IPS DF 6.9 (cell line): ENCODE measurements around the gene ESRRG.

ENCODE experiments used
- DNase-seq: peaks from one replicate; pipeline ENCODE4 v3.0.0-alpha.2; 2013; ENCODE audit warnings: low read depth, low spot score
- H3K27ac ChIP-seq: one replicate; pipeline ENCODE4 v1.5.1; 2013; ENCODE audit warnings: low read length, control low read depth
- H3K27me3 ChIP-seq: 2 replicates; pipeline ENCODE4 v1.6.1; 2013; ENCODE audit warnings: mild to moderate bottlenecking, low read length; ENCODE audit not compliant: control insufficient read depth, insufficient read depth
- H3K36me3 ChIP-seq: 2 replicates; pipeline ENCODE4 v1.6.1; 2013; ENCODE audit warnings: low read length; ENCODE audit not compliant: control insufficient read depth, insufficient read depth
- H3K4me1 ChIP-seq: 2 replicates; pipeline ENCODE4 v1.6.1; 2013; ENCODE audit warnings: low read length; ENCODE audit not compliant: control insufficient read depth, insufficient read depth
- H3K4me3 ChIP-seq: 2 replicates; pipeline ENCODE4 v1.5.1; 2013; ENCODE audit warnings: mild to moderate bottlenecking, low read length
- H3K9me3 ChIP-seq: 2 replicates; pipeline ENCODE4 v1.6.1; 2013; ENCODE audit warnings: low read length, inconsistent platforms; ENCODE audit not compliant: control insufficient read depth, insufficient read depth
- WGBS: extraction: QIAGEN DNeasy Blood & Tissue Kit; methylation state at CpG from one replicate; pipeline ENCODE4 v1.1.7; 2013; ENCODE audit warnings: mixed read lengths, missing lambda C conversion rate; ENCODE audit not compliant: insufficient read length, insufficient coverage; 5-methylcytosine and 5-hydroxymethylcytosine counted together

Gene ESRRG

DNA sequence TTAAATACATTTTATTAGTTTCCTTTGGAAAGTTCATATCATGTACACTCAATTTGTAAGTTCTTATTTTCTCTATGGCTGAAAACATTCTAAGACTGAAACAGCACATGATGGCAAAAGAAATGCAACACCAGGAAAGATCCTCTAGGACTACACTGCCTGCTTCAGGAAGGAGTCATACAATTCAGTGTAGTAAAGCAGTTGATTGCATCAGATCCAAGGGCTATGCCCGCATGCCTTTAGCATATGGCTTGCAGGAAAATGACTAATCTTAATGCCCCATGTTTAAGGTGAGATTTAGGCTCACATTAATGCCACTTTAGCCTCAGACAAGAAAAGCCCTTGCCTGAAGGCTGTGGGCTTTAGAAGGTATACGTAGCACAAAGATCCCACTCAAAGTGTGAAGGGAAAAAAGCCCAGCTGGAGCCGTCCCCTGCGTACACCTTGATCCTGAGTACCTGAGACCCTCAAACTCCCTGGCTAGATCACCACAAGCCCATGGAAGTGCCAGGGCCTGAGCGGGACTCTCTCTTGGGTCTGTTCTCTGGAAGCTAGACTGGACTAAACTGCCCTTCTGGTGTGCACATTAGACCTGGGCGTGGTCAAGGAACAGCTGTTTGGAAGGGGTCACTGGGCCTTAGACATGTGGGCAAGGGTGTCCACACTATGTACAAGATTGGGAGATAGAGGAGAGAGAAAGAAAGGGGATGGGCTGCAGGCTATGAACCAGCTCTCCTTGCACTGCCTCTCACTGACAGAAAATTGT is 52.9 kb downstream of the ESRRG start:
- H3K4me1 ChIP-seq: no peaks in the 10 kb centered on the region
- no peaks in the 10 kb centered on the region for H3K27me3 ChIP-seq
- WGBS: no CpG with 5 or more reads among the region's 6 CpGs
- no peak overlapping the region for H3K27ac ChIP-seq
- no peaks in the 10 kb centered on the region for H3K36me3 ChIP-seq
- DNase-seq: no peak
- no peaks in the 10 kb centered on the region for H3K9me3 ChIP-seq
- no peak overlapping the region for H3K4me3 ChIP-seq

DNA sequence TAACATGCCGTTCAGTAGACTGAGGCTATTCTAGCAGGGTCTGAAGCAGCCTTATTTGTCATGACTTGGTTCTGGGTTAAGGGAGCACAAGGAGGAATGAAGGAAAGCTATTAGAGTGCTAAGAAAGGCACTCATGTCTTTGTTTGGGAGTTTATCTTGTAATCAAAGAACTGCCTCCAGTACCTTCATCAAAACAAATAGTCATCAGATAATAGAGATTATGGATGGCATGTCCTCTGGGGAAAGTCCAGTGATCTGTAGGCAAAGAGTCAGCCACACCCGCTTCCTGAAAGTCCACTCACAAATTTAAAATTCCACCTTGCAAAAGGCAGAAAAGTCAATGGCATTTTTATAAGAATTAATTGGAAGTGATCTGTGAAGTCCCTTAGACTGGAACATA is 56.8 kb downstream of the ESRRG start:
- no peaks in the 10 kb centered on the region for H3K4me1 ChIP-seq
- H3K4me3 ChIP-seq: no peak overlapping the region
- H3K9me3 ChIP-seq: no peaks in the 10 kb centered on the region
- no peak for DNase-seq
- no CpG with 5 or more reads among the region's 2 CpGs for WGBS
- no peaks in the 10 kb centered on the region for H3K27me3 ChIP-seq
- no peak overlapping the region for H3K27ac ChIP-seq
- H3K36me3 ChIP-seq: no peaks in the 10 kb centered on the region

DNA sequence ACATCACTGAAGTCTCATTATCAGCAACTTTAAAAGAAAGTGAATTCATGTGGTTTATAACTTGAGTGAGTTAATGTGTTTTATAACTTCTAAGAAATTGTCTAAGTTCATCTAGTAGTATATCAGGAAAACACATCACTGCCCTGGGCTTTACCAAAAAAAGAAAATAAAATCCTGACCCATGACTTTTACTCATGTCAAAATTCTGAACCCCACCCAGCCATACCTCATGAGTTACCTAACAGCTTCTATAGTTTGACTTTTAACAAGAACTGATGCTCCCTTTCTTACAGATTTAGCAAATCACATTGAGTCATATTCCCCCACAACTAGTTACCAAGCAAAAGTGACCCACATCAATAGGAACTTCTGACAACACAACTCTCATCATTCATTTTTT is 57.4 kb downstream of the ESRRG start:
- H3K36me3 ChIP-seq: no peaks in the 10 kb centered on the region
- no peaks in the 10 kb centered on the region for H3K9me3 ChIP-seq
- no peak overlapping the region for H3K4me3 ChIP-seq
- H3K27ac ChIP-seq: no peak overlapping the region
- DNase-seq: no peak
- H3K4me1 ChIP-seq: no peaks in the 10 kb centered on the region
- H3K27me3 ChIP-seq: no peaks in the 10 kb centered on the region

DNA sequence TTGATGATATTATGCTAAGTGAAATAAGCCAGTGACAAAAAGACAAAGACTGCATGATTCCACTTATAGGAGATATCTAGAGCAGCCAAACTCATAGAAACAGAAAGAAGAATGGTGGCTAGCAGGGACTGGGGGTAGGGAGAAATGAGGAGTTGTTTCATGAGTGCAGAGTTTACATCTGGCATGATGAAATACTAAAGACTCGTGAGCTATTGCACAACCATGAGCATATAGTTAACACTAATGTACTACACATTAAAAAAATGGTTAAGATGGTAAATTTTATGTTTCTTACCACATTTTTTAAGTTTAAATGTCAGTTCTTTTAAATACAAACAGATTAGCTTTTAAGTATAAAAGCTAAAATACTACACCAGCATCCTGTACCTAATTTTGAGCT is 57.8 kb downstream of the ESRRG start:
- H3K27me3 ChIP-seq: no peaks in the 10 kb centered on the region
- no peak overlapping the region for H3K4me3 ChIP-seq
- no peaks in the 10 kb centered on the region for H3K36me3 ChIP-seq
- no peak for DNase-seq
- no peak overlapping the region for H3K27ac ChIP-seq
- no CpG with 5 or more reads among the region's 1 CpG for WGBS
- H3K4me1 ChIP-seq: no peaks in the 10 kb centered on the region
- no peaks in the 10 kb centered on the region for H3K9me3 ChIP-seq

DNA sequence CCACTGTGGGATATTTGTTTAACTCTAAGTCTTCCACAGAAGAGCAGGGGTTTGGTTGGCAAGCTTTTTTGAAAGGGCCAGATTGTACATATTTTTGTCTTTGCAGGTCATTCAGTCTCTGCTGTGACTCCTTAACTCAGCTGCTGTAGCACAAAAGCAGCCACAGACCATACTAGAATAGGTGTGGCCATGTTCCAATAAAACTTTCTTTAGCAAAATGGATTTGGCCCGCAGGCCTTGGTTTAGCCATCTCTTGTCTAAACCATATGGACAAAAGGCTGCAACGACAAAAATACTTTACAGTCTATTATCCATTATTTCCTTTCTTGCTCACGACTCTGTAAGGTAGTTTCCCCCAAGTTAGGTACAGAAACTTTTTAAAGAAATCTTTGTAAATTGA is 60.5 kb downstream of the ESRRG start:
- Histone ChIP-seq H3K36me3 (no peaks in the 10 kb centered on the region), H3K4me1 (no peaks in the 10 kb centered on the region), H3K27ac (no peak overlapping the region), H3K9me3 (no peaks in the 10 kb centered on the region), H3K27me3 (no peaks in the 10 kb centered on the region), H3K4me3 (no peak overlapping the region)
- no CpG with 5 or more reads among the region's 3 CpGs for WGBS
- DNase-seq: no peak

DNA sequence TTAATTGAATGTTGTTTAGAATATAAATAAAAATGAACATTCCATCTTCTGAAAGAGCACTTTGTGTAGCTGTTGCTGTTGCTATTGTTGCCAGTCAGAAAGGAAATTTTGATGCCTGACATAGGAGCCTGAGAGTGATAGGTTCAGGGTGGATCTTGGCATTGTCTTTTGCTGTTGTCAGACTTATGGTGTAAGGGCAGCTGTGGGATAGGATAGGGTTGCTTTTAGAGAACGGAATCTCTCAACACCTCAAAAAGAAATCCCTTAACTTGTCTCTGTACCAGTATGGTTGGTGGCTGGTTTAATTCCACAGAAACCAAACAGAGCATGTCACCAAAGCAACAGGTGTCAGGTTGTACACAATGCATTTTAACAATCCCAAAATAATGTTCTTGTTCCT is 62.7 kb downstream of the ESRRG start:
- H3K4me3 ChIP-seq: no peak overlapping the region
- no peaks in the 10 kb centered on the region for H3K27me3 ChIP-seq
- H3K9me3 ChIP-seq: no peaks in the 10 kb centered on the region
- WGBS: no CpG with 5 or more reads among the region's 1 CpG
- H3K4me1 ChIP-seq: no peaks in the 10 kb centered on the region
- H3K27ac ChIP-seq: no peak overlapping the region
- no peak for DNase-seq
- H3K36me3 ChIP-seq: no peaks in the 10 kb centered on the region

DNA sequence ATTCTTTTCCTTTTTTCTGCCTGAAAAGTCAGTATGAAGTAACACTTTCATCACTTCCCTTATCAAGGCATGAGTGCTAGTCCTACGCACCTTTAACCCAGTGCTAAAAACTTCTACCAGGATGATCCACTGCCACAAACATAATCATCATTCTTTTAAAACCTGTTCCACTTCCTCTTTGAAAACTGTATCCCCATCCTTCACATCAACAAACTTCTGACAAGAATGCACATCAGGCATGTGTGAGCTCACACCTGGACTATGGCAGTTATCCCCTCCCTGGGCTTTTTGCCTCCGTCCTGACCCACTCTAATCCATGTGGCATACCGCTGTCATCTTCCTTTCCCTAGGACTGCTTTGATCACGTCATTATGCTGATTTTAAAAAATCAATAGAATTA is 70.2 kb downstream of the ESRRG start:
- Histone ChIP-seq H3K36me3 (no peaks in the 10 kb centered on the region), H3K4me3 (no peak overlapping the region), H3K4me1 (no peaks in the 10 kb centered on the region), H3K27me3 (no peaks in the 10 kb centered on the region), H3K27ac (no peak overlapping the region), H3K9me3 (no peaks in the 10 kb centered on the region)
- no CpG with 5 or more reads among the region's 4 CpGs for WGBS
- DNase-seq: no peak

DNA sequence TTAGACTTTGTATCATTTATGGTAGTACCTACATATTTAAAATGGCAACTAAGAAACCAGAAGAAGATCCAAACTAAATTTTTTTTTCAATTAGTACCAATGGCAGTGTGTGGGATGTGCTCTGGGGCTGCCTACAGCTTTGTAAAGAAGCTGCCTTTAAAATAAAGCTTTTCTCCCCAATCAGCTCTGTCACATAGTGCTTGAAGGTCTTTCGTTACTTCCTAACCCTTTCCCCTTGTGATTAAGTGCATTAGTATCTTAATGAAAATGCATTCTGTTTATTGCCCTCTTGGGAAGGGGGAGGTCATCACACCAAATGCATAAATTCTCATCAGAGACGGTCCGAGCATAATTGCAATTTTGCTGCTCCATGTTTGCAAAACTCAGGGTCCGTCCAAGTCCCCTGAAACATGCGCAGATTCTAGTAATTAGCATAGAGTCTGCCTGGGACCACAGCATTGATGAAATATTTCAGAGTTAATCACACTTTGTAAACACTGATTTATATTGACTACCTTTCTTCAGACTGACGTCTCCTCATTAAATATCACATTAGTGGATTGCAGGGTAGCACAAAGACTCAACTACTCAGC is 71.3 kb downstream of the ESRRG start:
- H3K27ac ChIP-seq: no peak overlapping the region
- no peaks in the 10 kb centered on the region for H3K36me3 ChIP-seq
- no peaks in the 10 kb centered on the region for H3K27me3 ChIP-seq
- no peaks in the 10 kb centered on the region for H3K9me3 ChIP-seq
- H3K4me1 ChIP-seq: no peaks in the 10 kb centered on the region
- WGBS: no CpG with 5 or more reads among the region's 6 CpGs
- no peak for DNase-seq
- no peak overlapping the region for H3K4me3 ChIP-seq

DNA sequence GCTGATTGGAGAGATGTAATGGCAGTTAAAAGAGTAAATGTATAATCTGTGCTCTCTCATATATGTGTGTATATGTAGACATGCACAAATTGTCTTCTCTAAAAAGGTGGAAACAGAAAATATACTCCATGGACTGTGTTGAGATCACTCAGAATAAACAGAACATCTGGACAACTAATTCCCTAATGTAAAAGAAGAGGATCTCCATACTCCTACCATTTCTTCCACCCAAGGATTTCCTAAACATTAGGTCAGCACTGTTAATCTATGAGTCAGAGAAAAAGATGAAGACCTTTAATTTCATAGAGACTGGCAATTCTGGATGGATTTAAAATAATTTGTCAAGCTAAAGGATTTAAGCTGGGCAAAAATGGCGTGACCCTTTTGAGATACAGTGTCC is 80.1 kb downstream of the ESRRG start:
- no peaks in the 10 kb centered on the region for H3K27me3 ChIP-seq
- no peak for DNase-seq
- no peak overlapping the region for H3K4me3 ChIP-seq
- no peaks in the 10 kb centered on the region for H3K4me1 ChIP-seq
- WGBS: no CpG with 5 or more reads among the region's 1 CpG
- no peak overlapping the region for H3K27ac ChIP-seq
- H3K36me3 ChIP-seq: no peaks in the 10 kb centered on the region
- no peaks in the 10 kb centered on the region for H3K9me3 ChIP-seq

DNA sequence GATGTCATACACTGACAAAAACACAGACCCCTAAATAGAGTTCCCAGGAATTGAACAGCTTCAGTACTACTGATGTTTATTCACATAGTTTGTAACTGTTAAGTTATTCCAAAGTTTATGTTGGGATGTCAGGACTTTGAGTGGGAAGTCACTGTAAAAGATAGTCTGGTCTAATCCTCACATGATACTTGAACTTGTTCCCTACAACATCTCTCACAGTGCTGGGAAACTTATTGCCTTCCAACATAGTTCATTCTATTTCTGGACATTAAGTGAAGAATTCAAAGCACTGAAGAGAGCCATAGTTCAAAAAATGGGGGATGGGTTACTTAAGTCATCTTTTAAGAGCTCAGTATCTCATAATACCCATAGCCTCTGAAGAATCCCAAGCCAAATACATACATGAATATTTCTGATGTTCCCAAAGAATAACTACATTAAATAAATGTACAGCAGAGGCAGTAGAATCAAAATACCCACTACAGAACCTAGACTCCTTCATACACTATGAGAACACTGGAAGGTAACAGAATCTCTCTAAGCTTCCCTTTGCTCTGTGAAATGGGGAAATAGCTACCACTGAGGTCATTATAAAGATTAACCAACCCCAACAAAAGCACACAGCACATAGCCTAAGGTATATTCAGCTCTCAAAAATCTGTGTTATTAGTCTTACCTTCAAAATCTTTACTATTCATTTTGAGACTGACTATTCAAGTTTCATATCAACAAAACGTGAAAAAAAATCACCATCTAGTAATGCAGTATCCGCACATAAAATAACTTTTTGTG is 81.4 kb downstream of the ESRRG start:
- WGBS: no CpG with 5 or more reads among the region's 2 CpGs
- no peak overlapping the region for H3K4me3 ChIP-seq
- H3K36me3 ChIP-seq: no peaks in the 10 kb centered on the region
- H3K4me1 ChIP-seq: no peaks in the 10 kb centered on the region
- no peaks in the 10 kb centered on the region for H3K9me3 ChIP-seq
- no peak overlapping the region for H3K27ac ChIP-seq
- DNase-seq: no peak
- H3K27me3 ChIP-seq: no peaks in the 10 kb centered on the region
